Loucy (cell line): ENCODE measurements around the gene POLA1.

Source experiments
- H2AFZ ChIP-seq: fragments of 200-600 bp; sonication (generic); 2 replicates; pipeline ENCODE4 v1.6.0; 2016; ENCODE audit warnings: antibody characterized with exemption, mild to moderate bottlenecking, low read length, moderate library complexity
- H3F3A ChIP-seq: fragments of 200-600 bp; 2 replicates; pipeline ENCODE4 v1.6.0; 2016; ENCODE audit warnings: antibody characterized with exemption, low read depth, mild to moderate bottlenecking
- H3K27me3 ChIP-seq: fragments of 200-600 bp; sonication (generic); 2 replicates; pipeline ENCODE4 v1.6.1; 2014; ENCODE audit warnings: low read length, mild to moderate bottlenecking; ENCODE audit not compliant: insufficient read depth, poor library complexity, severe bottlenecking
- H3K36me3 ChIP-seq: fragments of 200-600 bp; sonication (generic); 2 replicates; pipeline ENCODE4 v1.6.1; 2016; ENCODE audit warnings: low read length; ENCODE audit not compliant: insufficient read depth
- H3K4me1 ChIP-seq: fragments of 200-600 bp; sonication (generic); 2 replicates; pipeline ENCODE4 v1.5.1; 2014; ENCODE audit warnings: low read length, mild to moderate bottlenecking; ENCODE audit not compliant: insufficient read depth, poor library complexity, severe bottlenecking
- H3K4me2 ChIP-seq: fragments of 200-600 bp; sonication (generic); 2 replicates; pipeline ENCODE4 v1.6.0; 2014; ENCODE audit warnings: antibody characterized with exemption, low read length, low read depth, mild to moderate bottlenecking; ENCODE audit not compliant: poor library complexity, severe bottlenecking
- H3K4me3 ChIP-seq: fragments of 200-600 bp; sonication (generic); 2 replicates; pipeline ENCODE4 v1.5.1; 2014; ENCODE audit warnings: low read length, mild to moderate bottlenecking, mixed read lengths; ENCODE audit not compliant: poor library complexity, severe bottlenecking
- H3K79me2 ChIP-seq: fragments of 200-600 bp; sonication (generic); 2 replicates; pipeline ENCODE4 v1.6.1; 2014; ENCODE audit warnings: low read length; ENCODE audit not compliant: insufficient read depth
- H3K9ac ChIP-seq: fragments of 200-600 bp; sonication (generic); 2 replicates; pipeline ENCODE4 v1.6.0; 2014; ENCODE audit warnings: mild to moderate bottlenecking, low read depth, low read length, moderate library complexity; ENCODE audit not compliant: poor library complexity, severe bottlenecking
- H3K9me2 ChIP-seq: fragments of 200-600 bp; sonication (generic); replicated peaks from 2 replicates; pipeline ENCODE4 v1.6.1; 2016; ENCODE audit warnings: low read depth, low read length, mixed read lengths
- H3K9me3 ChIP-seq: fragments of 200-600 bp; sonication (generic); 2 replicates; pipeline ENCODE4 v1.6.1; 2014; ENCODE audit warnings: mild to moderate bottlenecking, antibody characterized with exemption, low read length, low read depth; ENCODE audit not compliant: insufficient read depth
- H4K20me1 ChIP-seq: fragments of 200-600 bp; sonication (generic); 2 replicates; pipeline ENCODE4 v1.6.0; 2014; ENCODE audit warnings: antibody characterized with exemption, low read length, mild to moderate bottlenecking; ENCODE audit not compliant: insufficient read depth, poor library complexity, severe bottlenecking
- EZH2phosphoT487 ChIP-seq: fragments of 200-600 bp; IDR thresholded peaks from 2 replicates; pipeline ENCODE4 v1.6.1; 2018; ENCODE audit warnings: antibody characterized with exemption, mild to moderate bottlenecking, moderate library complexity, borderline replicate concordance
- TF ChIP-seq, protein P1 (sequence below): fragments of 200-600 bp; sonication (generic); conservative IDR thresholded peaks from 2 replicates; pipeline ENCODE4 v1.5.1; 2014; ENCODE audit warnings: mild to moderate bottlenecking, antibody characterized with exemption, low read length

POLA1 gene

DNA sequence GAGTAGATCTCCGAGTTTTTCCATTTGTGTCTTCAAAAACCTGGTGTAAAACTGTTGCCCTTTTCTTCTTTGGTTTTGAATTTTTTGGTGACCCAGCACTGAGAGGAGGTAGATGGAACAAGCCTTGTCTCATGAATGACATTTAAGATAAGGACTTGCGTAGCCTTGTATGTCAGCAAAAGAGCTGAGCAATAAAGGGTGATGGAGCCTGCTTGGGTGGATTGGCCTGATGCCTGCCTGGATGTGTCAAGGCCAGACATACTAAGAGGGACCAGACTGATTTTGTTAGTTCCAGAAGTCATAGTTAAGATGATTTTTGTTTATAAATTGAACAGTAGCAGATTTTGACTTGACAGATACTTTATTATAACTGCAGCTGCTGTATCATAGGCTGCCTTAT, 134.9 kb downstream of the POLA1 start:
- Histone ChIP-seq H3K9ac (no peak overlapping the region), H3K4me1 (no peaks in the 10 kb centered on the region), H3K27me3 (no peaks in the 10 kb centered on the region), H4K20me1 (no peaks in the 10 kb centered on the region), H3K79me2 (no peaks in the 10 kb centered on the region), H3K9me2 (no peaks in the 10 kb centered on the region), H3F3A (no peaks in the 10 kb centered on the region), H3K4me2 (no peak overlapping the region), H3K9me3 (no peaks in the 10 kb centered on the region), H3K4me3 (no peak overlapping the region), H3K36me3 (peaks cover 39% of the 10 kb centered on the region; the same call in 1 of the 2 replicates), H2AFZ (no peak overlapping the region)
- TF ChIP-seq EZH2phosphoT487 = no peak
- TF ChIP-seq, protein P1, sequence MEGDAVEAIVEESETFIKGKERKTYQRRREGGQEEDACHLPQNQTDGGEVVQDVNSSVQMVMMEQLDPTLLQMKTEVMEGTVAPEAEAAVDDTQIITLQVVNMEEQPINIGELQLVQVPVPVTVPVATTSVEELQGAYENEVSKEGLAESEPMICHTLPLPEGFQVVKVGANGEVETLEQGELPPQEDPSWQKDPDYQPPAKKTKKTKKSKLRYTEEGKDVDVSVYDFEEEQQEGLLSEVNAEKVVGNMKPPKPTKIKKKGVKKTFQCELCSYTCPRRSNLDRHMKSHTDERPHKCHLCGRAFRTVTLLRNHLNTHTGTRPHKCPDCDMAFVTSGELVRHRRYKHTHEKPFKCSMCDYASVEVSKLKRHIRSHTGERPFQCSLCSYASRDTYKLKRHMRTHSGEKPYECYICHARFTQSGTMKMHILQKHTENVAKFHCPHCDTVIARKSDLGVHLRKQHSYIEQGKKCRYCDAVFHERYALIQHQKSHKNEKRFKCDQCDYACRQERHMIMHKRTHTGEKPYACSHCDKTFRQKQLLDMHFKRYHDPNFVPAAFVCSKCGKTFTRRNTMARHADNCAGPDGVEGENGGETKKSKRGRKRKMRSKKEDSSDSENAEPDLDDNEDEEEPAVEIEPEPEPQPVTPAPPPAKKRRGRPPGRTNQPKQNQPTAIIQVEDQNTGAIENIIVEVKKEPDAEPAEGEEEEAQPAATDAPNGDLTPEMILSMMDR = no peak

DNA sequence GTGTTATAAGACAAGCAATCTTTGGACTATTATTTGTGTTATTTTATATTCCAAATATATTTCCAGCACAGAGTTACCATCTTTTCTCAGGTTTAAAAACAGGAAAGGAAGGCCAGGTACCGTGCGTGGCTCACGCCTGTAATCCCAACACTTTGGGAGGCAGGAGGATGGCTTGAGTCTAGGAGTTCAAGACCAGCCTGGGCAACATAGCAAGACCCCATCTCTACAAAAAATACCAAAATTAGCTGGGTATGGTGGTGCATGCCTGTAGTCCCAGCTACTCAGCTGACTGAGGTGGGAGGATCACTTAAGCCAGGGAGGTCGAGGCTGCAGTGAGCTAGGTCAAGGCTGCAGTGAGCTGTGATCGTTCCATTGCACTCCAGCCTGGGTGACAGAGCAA, 140.0 kb downstream of the POLA1 start:
- H3K4me2 ChIP-seq = no peak overlapping the region
- H3K4me3 ChIP-seq = no peak overlapping the region
- no peaks in the 10 kb centered on the region for H3K79me2 ChIP-seq
- no peaks in the 10 kb centered on the region for H3F3A ChIP-seq
- no peaks in the 10 kb centered on the region for H3K27me3 ChIP-seq
- H4K20me1 ChIP-seq = no peaks in the 10 kb centered on the region
- peaks cover 15% of the 10 kb centered on the region; the same call in 1 of the 2 replicates for H3K36me3 ChIP-seq
- no peak overlapping the region for H2AFZ ChIP-seq
- no peak overlapping the region for H3K9ac ChIP-seq
- H3K4me1 ChIP-seq = peaks cover 4% of the 10 kb centered on the region
- H3K9me3 ChIP-seq = no peaks in the 10 kb centered on the region
- no peaks in the 10 kb centered on the region for H3K9me2 ChIP-seq
- TF ChIP-seq, protein P1 = no peak
- TF ChIP-seq EZH2phosphoT487 = no peak

DNA sequence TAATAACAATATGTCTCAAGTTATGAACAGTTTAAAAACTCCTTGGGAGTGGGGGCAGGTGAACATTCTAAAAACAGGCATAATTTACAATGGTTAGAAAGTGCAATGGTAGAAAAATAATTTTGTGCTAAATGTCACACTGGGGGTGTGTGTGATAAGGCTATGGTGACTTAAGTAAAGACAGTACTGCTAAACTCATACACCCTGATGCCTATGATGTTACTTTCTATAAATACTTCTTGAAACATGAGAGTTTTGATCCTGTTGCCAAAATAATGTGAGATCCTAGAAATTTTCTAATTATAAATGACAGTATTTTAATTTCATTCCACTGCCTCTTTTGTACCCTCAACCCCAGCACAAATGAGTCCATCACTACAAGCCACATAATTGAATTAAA, 144.2 kb downstream of the POLA1 start:
- Histone ChIP-seq H3F3A (no peaks in the 10 kb centered on the region), H3K36me3 (peaks cover 6% of the 10 kb centered on the region; the same call in 1 of the 2 replicates), H3K9ac (no peak overlapping the region), H2AFZ (no peak overlapping the region), H3K79me2 (no peaks in the 10 kb centered on the region), H3K4me3 (no peak overlapping the region), H3K9me3 (no peaks in the 10 kb centered on the region), H3K9me2 (no peaks in the 10 kb centered on the region), H3K27me3 (no peaks in the 10 kb centered on the region), H3K4me1 (peaks cover 4% of the 10 kb centered on the region), H3K4me2 (no peak overlapping the region), H4K20me1 (no peaks in the 10 kb centered on the region)
- no peak for TF ChIP-seq EZH2phosphoT487
- TF ChIP-seq, protein P1 = no peak
